Measurements from ENCODE around the gene HEPACAM. TPM values are rescaled to one million over a fixed set of nuclear protein-coding genes. Genes with fewer than 3 reads are reported as not detected.

The HEPACAM gene
- polyA plus RNA-seq, 1 experiment, result 0.05 TPM

DNA sequence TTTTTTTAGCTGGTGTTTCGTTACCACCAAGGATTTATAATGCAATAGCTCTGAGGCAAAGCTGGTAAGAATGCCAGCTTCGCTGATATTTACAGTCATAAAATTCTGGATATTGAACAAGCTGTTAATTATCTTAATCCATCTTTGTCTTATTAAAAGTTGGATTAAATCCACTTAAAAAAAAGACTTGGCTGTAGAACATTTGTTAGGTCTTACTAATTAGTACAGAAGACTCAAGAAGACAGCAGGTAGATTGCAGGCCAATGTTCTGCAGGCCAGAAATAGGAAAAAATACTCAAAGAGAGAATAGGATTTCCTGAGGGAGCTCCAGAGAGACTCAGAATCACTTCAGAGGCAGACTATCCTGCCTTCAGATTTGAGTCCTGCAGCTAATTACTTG lies 45.7 kb downstream of the HEPACAM start:
- ChIA-PET POLR2A (interaction anchor here (0.8 to 0.9 kb wide), 2 partner anchors 14 to 45 kb away, joined by 3 read pairs; partner anchors contain the start of gene HEPACAM), CTCF (interaction anchor here (0.8 to 3.0 kb wide), 3 partner anchors 14 to 246 kb away, joined by 3 to 16 read pairs (median 3); no protein-coding TSS in a partner anchor)
- Histone ChIP-seq H3K4me3 (ENCODE audit: low read depth, low read length) (no peak overlapping the region), H3K9me3 (ENCODE audit: control insufficient read depth, insufficient read depth, low read length) (peaks cover 3% of the 10 kb centered on the region; the same call in 1 of the 2 replicates), H3K27me3 (ENCODE audit: control insufficient read depth, insufficient read depth, low read length) (no peaks in the 10 kb centered on the region), H3K27ac (ENCODE audit: low read depth, low read length) (no peak overlapping the region)
- TF ChIP-seq, protein P1, sequence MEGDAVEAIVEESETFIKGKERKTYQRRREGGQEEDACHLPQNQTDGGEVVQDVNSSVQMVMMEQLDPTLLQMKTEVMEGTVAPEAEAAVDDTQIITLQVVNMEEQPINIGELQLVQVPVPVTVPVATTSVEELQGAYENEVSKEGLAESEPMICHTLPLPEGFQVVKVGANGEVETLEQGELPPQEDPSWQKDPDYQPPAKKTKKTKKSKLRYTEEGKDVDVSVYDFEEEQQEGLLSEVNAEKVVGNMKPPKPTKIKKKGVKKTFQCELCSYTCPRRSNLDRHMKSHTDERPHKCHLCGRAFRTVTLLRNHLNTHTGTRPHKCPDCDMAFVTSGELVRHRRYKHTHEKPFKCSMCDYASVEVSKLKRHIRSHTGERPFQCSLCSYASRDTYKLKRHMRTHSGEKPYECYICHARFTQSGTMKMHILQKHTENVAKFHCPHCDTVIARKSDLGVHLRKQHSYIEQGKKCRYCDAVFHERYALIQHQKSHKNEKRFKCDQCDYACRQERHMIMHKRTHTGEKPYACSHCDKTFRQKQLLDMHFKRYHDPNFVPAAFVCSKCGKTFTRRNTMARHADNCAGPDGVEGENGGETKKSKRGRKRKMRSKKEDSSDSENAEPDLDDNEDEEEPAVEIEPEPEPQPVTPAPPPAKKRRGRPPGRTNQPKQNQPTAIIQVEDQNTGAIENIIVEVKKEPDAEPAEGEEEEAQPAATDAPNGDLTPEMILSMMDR (IDR thresholded peaks at IDR 0.05; ENCODE audit: low read depth, low read length), result no peak
- no peak for DNase-seq (ENCODE audit: low read depth, low spot score)

DNA sequence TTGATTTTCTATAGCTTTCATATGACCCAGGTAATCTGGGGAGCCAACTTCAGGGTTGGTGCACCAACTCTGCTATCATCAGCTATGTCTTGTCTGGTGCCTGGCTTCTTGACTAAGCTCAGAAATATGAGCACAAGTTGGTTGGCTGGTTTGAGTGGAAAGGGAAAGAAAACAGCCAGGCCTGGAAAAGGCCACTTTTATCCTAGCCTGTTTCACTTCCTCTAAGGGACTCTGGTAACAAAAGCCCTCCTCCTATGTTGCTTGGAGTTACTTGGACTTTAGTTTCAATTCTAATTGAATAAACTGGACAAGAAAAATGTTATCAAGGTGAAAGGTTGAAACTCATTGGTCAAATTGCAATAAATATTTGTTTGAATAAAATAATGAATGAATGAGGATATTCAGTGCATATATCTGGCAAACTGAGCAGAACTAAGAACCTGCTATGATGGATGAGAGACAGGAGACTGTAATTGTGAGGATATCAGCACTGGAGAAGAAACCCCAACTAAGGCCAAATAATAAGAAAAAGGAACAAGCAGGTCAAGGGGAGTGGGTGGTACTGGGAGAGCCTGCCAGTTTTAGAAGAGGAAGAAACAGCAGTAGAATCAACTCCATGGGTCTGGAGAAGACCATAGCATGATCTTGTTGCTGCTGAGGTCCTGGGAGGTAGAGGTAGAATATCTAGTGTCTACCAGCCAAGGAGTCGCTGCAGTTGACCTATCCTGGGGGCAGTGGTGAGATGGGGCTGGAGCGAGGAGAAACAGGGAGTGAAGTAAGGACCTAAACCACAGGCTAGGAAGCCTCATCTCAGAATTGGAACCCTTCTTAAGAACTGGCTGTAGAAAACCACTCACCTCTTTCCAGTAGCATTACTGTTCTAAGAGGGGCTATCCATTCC lies 46.4 kb downstream of the HEPACAM start:
- no peak overlapping the region for H3K4me3 ChIP-seq (ENCODE audit: low read depth, low read length)
- H3K9me3 ChIP-seq (ENCODE audit: control insufficient read depth, insufficient read depth, low read length), result peaks cover 3% of the 10 kb centered on the region; the same call in 1 of the 2 replicates
- no peaks in the 10 kb centered on the region for H3K27me3 ChIP-seq (ENCODE audit: control insufficient read depth, insufficient read depth, low read length)
- CTCF ChIA-PET, result interaction anchor here (0.6 to 3.0 kb wide), 5 partner anchors 13 to 244 kb away, joined by 3 to 16 read pairs (median 4); no protein-coding TSS in a partner anchor
- DNase-seq (ENCODE audit: low read depth, low spot score), result no peak
- TF ChIP-seq, protein P1 (IDR thresholded peaks at IDR 0.05; ENCODE audit: low read depth, low read length), result no peak
- H3K27ac ChIP-seq (ENCODE audit: low read depth, low read length), result no peak overlapping the region
- POLR2A ChIA-PET, result interaction anchor here (0.6 to 0.7 kb wide), 2 partner anchors 23 to 53 kb away, joined by 3 to 15 read pairs; no protein-coding TSS in a partner anchor

DNA sequence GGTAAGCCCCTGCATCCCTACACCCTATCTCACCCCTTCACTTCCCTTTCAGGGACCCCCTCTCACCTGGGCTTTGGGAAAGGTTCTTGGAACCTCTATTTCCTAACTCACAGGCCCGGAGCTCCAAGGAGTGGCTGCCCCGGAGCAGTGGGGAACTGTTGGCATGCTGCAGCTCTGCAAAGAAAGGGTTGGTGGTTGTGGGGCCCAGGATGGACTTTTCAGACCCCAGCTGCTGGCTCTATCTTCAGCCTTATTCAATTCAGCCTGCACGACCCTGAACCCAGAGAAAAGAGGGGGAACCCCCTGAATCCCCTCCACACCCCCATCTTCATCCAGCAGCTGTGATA lies 48.2 kb downstream of the HEPACAM start:
- TF ChIP-seq, protein P1 (IDR thresholded peaks at IDR 0.05; ENCODE audit: low read depth, low read length), result no peak
- CTCF ChIA-PET, result interaction anchor here (1.6 kb wide), 1 partner anchor 11 kb away, joined by 10 read pairs; no protein-coding TSS in a partner anchor
- Histone ChIP-seq H3K4me3 (ENCODE audit: low read depth, low read length) (no peak overlapping the region), H3K9me3 (ENCODE audit: control insufficient read depth, insufficient read depth, low read length) (peaks cover 3% of the 10 kb centered on the region; the same call in 1 of the 2 replicates), H3K27me3 (ENCODE audit: control insufficient read depth, insufficient read depth, low read length) (no peaks in the 10 kb centered on the region), H3K27ac (ENCODE audit: low read depth, low read length) (no peak overlapping the region)
- POLR2A ChIA-PET, result interaction anchor here (1.0 to 1.2 kb wide), 2 partner anchors 8 to 11 kb away, joined by 4 read pairs; partner anchors contain the start of gene ROBO4
- no peak for DNase-seq (ENCODE audit: low read depth, low spot score)

DNA sequence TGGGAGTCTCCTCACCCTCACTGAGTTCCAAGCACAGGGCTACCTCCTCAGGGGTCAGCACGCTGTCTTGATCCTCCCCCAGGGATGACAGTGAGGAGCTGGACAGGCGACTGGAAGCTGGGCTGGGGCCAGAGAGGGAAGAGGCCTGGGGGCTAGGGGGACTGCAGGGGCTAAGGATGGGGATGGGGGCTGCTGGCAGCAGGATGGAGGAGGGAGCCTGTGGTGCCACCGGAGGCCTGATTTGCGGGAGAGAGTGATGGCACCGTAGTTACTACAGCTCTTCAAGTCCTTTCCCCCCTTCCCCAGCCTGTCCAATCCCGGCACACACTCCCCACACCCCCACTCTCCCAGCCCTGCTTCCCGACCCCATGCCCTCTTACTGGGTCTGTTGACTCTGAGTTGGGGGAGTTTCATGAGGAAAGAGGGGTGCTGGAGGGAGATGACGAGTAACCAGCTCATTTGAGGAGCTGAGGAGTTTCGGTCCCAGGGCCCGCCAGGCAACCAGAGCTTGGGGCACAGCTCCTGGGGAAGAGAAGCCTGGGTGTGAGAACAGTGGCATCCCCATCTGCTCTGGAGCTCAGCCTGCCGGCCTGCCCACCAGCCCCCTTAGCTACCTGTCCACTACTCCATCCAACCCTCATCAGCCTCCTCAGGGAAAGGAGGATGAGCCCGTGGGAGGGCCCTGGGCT lies 48.7 kb downstream of the HEPACAM start:
- no peak overlapping the region for H3K27ac ChIP-seq (ENCODE audit: low read depth, low read length)
- no peak for DNase-seq (ENCODE audit: low read depth, low spot score)
- POLR2A ChIA-PET, result interaction anchor here (0.7 to 1.2 kb wide), 3 partner anchors 8 to 136 kb away, joined by 3 to 4 read pairs (median 4); partner anchors contain the start of gene ROBO4
- no peak overlapping the region for H3K4me3 ChIP-seq (ENCODE audit: low read depth, low read length)
- TF ChIP-seq, protein P1 (IDR thresholded peaks at IDR 0.05; ENCODE audit: low read depth, low read length), result no peak
- CTCF ChIA-PET, result interaction anchor here (1.6 kb wide), 1 partner anchor 11 kb away, joined by 10 read pairs; no protein-coding TSS in a partner anchor
- no peaks in the 10 kb centered on the region for H3K27me3 ChIP-seq (ENCODE audit: control insufficient read depth, insufficient read depth, low read length)
- peaks cover 3% of the 10 kb centered on the region; the same call in 1 of the 2 replicates for H3K9me3 ChIP-seq (ENCODE audit: control insufficient read depth, insufficient read depth, low read length)
